Hepatocyte (in vitro differentiated cells): ENCODE data around the gene CDC123. TPM values are rescaled to one million over a fixed set of nuclear protein-coding genes. Genes with fewer than 3 reads are reported as not detected.

Experiments used
- DNase-seq: peaks from one replicate; pipeline ENCODE4 v3.0.0-alpha.2; 2016; ENCODE audit warnings: low spot score
- H2AFZ ChIP-seq: fragments of 200-600 bp; sonication (generic); 2 replicates; pipeline ENCODE4 v1.6.0; 2016; ENCODE audit warnings: antibody characterized with exemption, mild to moderate bottlenecking
- H3K27ac ChIP-seq: fragments of 200-600 bp; sonication (generic); 2 replicates; pipeline ENCODE4 v1.5.1; 2016; ENCODE audit warnings: mild to moderate bottlenecking
- H3K27me3 ChIP-seq: fragments of 200-600 bp; sonication (generic); 2 replicates; pipeline ENCODE4 v1.6.1; 2016
- H3K36me3 ChIP-seq: fragments of 200-600 bp; sonication (generic); replicated peaks from 2 replicates; pipeline ENCODE4 v1.5.1; 2016; ENCODE audit warnings: low read depth; ENCODE audit not compliant: insufficient read depth
- H3K4me1 ChIP-seq: fragments of 200-600 bp; sonication (generic); 2 replicates; pipeline ENCODE4 v1.5.1; 2016; ENCODE audit warnings: mild to moderate bottlenecking, moderate library complexity; ENCODE audit not compliant: insufficient read depth
- H3K4me2 ChIP-seq: fragments of 200-600 bp; sonication (generic); 2 replicates; pipeline ENCODE4 v1.6.0; 2016
- H3K4me3 ChIP-seq: fragments of 200-600 bp; sonication (generic); 2 replicates; pipeline ENCODE4 v1.5.1; 2016; ENCODE audit warnings: mild to moderate bottlenecking
- H3K79me2 ChIP-seq: fragments of 200-600 bp; sonication (generic); 2 replicates; pipeline ENCODE4 v1.6.0; 2017; ENCODE audit warnings: mild to moderate bottlenecking
- H3K9me2 ChIP-seq: fragments of 200-600 bp; sonication (generic); replicated peaks from 2 replicates; pipeline ENCODE4 v1.6.0; 2017; ENCODE audit warnings: mild to moderate bottlenecking; ENCODE audit not compliant: insufficient read depth
- H3K9me3 ChIP-seq: fragments of 200-600 bp; sonication (generic); 2 replicates; pipeline ENCODE4 v1.5.1; 2016; ENCODE audit warnings: low read depth, mild to moderate bottlenecking
- H4K20me1 ChIP-seq: fragments of 200-600 bp; sonication (generic); 2 replicates; pipeline ENCODE4 v1.6.0; 2016; ENCODE audit warnings: mild to moderate bottlenecking; ENCODE audit not compliant: insufficient read depth, poor library complexity, severe bottlenecking
- CTCF ChIP-seq: fragments of 200-600 bp; sonication (generic); IDR thresholded peaks from 2 replicates; pipeline ENCODE4 v1.5.1; 2016; ENCODE audit warnings: antibody characterized with exemption, mild to moderate bottlenecking; ENCODE audit not compliant: poor library complexity
- EZH2 ChIP-seq: fragments of 200-600 bp; sonication (generic); IDR thresholded peaks from 2 replicates; pipeline ENCODE4 v1.6.1; 2016; ENCODE audit warnings: antibody characterized with exemption, mild to moderate bottlenecking, borderline replicate concordance
- EZH2phosphoT487 ChIP-seq: fragments of 200-600 bp; sonication (generic); IDR thresholded peaks from one replicate; pipeline ENCODE4 v1.6.1; 2018; ENCODE audit warnings: antibody characterized with exemption, mild to moderate bottlenecking, low read depth, moderate library complexity; ENCODE audit not compliant: unreplicated experiment, severe bottlenecking
- WGBS: methylation state at CpG from one replicate; pipeline ENCODE4 v1.1.6; 2016; ENCODE audit warnings: low lambda C conversion rate; ENCODE audit errors: missing lambda C conversion rate; 5-methylcytosine and 5-hydroxymethylcytosine counted together
- polyA plus RNA-seq: library from polyadenylated mRNA; unstranded; fragments of >200 nt; fragmentation: Nextera tagmentation; extraction: Ambion mirVana; gene quantifications from 2 replicates; pipeline ENCODE4 v1.2.1, GENCODE V29; 2016
- total RNA-seq: library from RNA; depleted of rRNA; stranded (reverse); fragments of >200 nt; gene quantifications from 2 replicates; pipeline ENCODE4 v1.2.3, GENCODE V29; 2014

Gene CDC123
- total and polyA plus RNA-seq, 2 experiments from 2014 or later = 92.3 to 104 TPM

GRCh38 chr10:12235116-12235694, 39.2 kb downstream of the CDC123 start:
- no peaks in the 10 kb centered on the region for H3K27me3 ChIP-seq
- H3K79me2 ChIP-seq = no peaks in the 10 kb centered on the region
- no peak for TF ChIP-seq EZH2phosphoT487
- no peak for TF ChIP-seq CTCF
- no peak for TF ChIP-seq EZH2
- H3K4me1 ChIP-seq = peaks cover 5% of the 10 kb centered on the region
- no peak overlapping the region for H3K4me3 ChIP-seq
- H3K9me2 ChIP-seq = no peaks in the 10 kb centered on the region
- H4K20me1 ChIP-seq = no peaks in the 10 kb centered on the region
- no peak overlapping the region for H3K27ac ChIP-seq
- no peak for DNase-seq
- no peak overlapping the region for H2AFZ ChIP-seq
- WGBS = 75% methylated on average over 3 of the region's 3 CpGs
- H3K4me2 ChIP-seq = no peak overlapping the region
- H3K9me3 ChIP-seq = no peaks in the 10 kb centered on the region
- H3K36me3 ChIP-seq = peaks cover 7% of the 10 kb centered on the region

GRCh38 chr10:12235796-12236195, 39.8 kb downstream of the CDC123 start:
- TF ChIP-seq EZH2 = no peak
- no peak for TF ChIP-seq EZH2phosphoT487
- DNase-seq = no peak
- no peaks in the 10 kb centered on the region for H3K9me3 ChIP-seq
- H2AFZ ChIP-seq = no peak overlapping the region
- no peaks in the 10 kb centered on the region for H3K27me3 ChIP-seq
- peaks cover under 1% of the 10 kb centered on the region for H3K36me3 ChIP-seq
- no peaks in the 10 kb centered on the region for H3K9me2 ChIP-seq
- H4K20me1 ChIP-seq = no peaks in the 10 kb centered on the region
- no peak overlapping the region for H3K27ac ChIP-seq
- H3K4me1 ChIP-seq = peaks cover 5% of the 10 kb centered on the region
- WGBS = 80% methylated on average over 4 of the region's 4 CpGs
- no peaks in the 10 kb centered on the region for H3K79me2 ChIP-seq
- no peak overlapping the region for H3K4me3 ChIP-seq
- no peak overlapping the region for H3K4me2 ChIP-seq

GRCh38 chr10:12237265-12238220, 41.6 kb downstream of the CDC123 start:
- Histone ChIP-seq H3K9me3 (no peaks in the 10 kb centered on the region), H3K36me3 (no peaks in the 10 kb centered on the region), H3K27me3 (no peaks in the 10 kb centered on the region), H3K79me2 (no peaks in the 10 kb centered on the region), H3K27ac (no peak overlapping the region), H3K4me2 (no peak overlapping the region), H3K4me3 (no peak overlapping the region), H3K4me1 (peaks cover 5% of the 10 kb centered on the region), H3K9me2 (no peaks in the 10 kb centered on the region), H2AFZ (no peak overlapping the region), H4K20me1 (no peaks in the 10 kb centered on the region)
- no peak for DNase-seq
- WGBS = 98% methylated on average over 13 of the region's 13 CpGs
- TF ChIP-seq EZH2 (no peak), EZH2phosphoT487 (no peak), CTCF (no peak)

GRCh38 chr10:12238821-12239220, 42.8 kb downstream of the CDC123 start:
- Histone ChIP-seq H3K4me1 (peaks cover 5% of the 10 kb centered on the region), H3K27me3 (no peaks in the 10 kb centered on the region), H3K9me3 (no peaks in the 10 kb centered on the region), H3K27ac (no peak overlapping the region), H4K20me1 (no peaks in the 10 kb centered on the region), H3K36me3 (no peaks in the 10 kb centered on the region), H3K9me2 (no peaks in the 10 kb centered on the region), H3K79me2 (no peaks in the 10 kb centered on the region), H3K4me3 (no peak overlapping the region), H3K4me2 (no peak overlapping the region), H2AFZ (no peak overlapping the region)
- no peak for DNase-seq
- 93% methylated on average over 8 of the region's 8 CpGs for WGBS
- TF ChIP-seq CTCF (no peak), EZH2phosphoT487 (no peak), EZH2 (no peak)
